NCI-H2227 (cell line): ENCODE results near the gene ACSF3.

Experiments
- DNase-seq: peaks from one replicate; lab custom pipeline; 2025; ENCODE audit not compliant: unreplicated experiment; lab: John Stamatoyannopoulos, UW

ACSF3 gene

DNA sequence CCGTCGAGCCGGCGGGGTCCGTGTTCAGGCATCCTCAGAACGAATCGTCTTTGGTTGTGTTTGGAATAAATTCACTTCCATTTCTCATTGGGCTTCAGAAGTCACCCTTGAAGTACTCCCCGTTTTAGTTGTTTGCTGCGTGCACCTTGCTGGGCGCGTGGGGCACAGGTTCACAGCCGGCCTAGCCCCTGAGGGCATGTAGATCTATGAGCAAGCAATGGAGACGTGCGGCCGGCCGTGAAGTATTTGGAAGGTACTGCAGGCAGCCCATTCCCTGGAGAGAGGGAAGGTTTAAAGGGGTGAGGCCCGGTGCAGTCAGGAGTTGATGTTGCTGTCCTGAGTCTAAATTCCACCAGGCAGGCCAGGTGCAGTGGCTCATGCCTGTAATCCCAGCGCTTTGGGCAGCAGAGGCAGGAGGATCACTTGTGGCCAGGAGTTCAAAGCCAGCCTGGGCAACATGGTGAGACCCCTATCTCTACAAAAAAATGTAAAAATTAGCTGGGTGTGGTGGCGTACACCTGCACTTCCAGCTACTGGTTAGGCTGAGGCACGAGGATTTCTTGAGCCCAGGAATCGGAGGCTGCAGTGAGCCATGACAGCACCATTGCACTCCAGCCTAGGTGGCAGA is 714 bp downstream of the ACSF3 start:
- DNase-seq = no peak

DNA sequence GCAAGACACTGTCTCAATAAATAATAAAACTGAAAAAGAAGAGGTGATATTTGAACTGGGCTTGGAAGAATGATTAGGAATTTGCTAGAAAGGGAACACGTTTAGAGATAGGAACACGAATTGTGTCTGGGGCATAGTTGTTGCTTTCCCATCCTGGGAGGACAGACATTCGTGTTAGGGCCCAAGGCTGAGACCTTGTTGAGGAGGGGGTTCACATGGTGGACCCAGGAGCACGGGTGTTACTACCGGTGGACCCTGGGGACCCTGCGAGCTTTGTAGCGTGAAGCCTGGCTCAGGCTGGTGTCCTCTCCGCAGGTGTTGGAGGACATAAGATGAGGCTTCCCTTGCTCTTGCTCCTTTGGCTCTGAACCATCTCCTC is 1.2 kb downstream of the ACSF3 start:
- DNase-seq = no peak

DNA sequence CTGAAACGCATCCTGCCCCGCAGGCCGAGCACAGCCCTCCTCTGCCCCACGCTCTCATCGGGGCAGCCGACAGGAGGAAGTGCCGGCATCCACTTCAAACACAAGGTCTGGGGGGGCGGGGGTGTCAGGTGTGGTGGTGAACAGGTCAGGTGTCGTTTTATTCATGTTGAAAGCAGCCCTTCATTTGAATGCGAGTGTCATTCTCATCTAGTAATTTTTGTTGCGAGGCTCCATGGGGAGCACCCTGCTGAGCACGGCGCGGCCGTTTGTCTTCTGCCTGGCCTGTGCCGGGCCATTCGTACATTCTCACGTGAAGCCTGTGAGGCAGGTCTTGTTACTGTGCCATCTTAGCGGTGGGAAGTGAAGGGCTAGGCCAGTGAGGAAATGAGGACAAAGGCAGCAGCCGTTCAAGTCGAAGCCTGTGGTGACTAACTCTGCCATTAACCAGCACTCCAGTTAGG is 1.9 kb downstream of the ACSF3 start:
- peak; percentile 59 for DNase-seq

DNA sequence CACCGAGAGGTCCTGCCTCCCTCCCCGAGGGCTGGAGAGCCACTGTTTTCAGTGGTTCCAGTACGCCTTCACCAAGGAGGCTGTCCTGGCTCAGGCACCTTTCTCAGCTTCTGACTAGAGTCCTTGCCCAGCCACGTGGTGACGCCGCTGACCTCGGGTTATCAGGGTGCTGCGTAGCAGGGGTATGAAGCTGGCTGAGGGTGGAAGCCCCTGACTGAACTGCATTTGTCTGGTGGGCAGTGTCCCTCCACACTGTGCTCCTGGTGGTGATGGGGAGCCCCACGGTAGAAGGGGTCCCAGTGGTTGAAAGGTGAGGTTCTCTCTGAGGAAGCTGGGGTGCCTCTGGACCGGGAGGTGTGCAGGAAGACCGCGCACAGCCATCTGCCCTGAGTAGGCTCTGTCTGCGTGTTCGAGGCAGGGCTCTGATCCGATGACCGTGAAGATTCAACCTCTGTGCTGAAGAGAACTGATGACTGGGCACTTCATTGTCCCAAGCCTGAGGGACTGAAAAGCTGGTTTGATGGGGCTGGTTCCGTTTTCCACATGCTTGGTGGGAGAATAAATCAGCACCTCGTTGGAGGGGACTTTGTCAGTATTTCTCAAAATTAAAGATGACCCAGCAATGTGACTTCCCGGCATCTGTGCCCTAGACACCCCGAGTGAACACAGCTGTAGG is 2.5 kb downstream of the ACSF3 start:
- DNase-seq = no peak

DNA sequence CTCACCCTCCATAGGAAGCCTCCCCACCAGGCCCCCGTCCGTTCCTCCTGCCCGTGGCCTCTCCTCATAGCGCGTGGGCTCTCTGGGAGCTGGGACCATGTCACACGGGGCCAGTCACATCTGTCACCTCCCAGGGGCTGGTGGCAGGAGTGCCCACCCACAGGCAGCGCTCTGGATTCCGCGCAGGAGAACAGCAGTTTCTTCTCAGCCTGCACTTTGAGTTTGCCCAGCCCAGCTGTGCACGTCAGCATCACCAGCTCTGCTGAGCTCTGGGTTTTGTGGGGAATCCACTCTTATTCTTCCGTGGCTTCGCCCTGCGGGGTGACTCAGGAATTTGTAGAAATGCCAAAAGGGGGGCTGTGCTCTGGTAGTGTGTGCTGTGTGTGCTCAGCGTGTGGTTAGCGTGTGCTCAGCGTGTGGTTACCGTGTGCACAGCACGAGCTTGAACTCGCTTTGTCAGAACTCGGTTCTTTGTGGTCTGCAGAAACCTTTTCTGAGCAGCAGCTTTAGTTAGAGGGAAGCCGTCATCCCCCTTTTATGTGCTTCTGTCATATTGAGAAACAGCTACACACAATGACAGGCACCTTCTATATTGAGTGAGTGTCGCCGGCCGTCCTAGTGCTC is 3.2 kb downstream of the ACSF3 start:
- no peak for DNase-seq

DNA sequence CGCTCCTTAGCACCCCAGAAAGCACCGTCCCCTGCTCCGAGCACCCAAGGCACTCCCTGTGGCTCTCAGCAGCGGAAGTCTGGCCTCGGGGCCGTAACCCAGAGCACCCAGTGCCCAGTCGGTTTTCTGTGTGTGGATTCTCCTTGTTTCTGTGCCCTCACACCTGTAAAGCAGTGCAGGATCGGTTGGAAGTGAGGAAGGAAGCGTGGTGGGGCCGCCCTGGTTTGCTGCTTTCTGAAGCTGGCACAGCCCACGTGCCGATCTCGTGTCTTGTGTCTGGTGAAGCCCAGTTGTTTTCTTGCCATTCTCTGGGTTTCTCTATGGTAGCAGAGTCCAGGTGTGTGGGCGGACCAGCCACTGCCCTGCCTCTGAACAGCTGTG is 3.7 kb downstream of the ACSF3 start:
- DNase-seq = no peak

DNA sequence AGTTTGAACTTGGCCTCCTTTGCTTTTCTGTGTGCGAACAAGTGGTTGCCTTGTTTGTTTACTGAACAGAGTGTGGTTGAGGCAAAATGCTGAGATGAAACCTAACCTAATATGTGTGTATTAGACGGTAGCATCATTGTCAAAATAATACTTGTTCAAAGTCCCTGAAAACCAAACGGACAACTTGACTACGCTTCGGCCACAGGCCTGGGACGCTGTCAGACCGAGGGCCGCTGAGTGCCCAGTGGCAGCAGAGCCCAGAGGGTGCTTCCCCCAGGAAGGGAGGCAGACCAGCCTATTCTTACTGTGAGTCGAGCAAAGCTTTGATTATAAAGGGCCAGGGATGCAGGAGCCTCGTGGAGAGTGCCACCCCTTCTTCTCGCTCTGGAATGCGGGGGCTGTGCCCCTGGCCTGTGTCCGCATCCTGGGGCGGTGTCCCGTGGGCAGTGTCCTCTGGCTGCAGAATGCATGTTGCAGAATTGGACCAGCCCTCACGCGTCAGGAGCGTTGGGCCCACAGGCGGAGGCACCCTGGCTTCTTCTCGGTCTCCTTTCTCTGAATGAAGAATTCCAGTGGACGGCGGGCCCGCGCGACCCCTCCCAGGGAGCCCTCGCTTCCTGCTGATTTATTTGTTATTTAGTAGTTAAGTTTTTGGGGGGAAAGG is 5.2 kb downstream of the ACSF3 start:
- DNase-seq = no peak

DNA sequence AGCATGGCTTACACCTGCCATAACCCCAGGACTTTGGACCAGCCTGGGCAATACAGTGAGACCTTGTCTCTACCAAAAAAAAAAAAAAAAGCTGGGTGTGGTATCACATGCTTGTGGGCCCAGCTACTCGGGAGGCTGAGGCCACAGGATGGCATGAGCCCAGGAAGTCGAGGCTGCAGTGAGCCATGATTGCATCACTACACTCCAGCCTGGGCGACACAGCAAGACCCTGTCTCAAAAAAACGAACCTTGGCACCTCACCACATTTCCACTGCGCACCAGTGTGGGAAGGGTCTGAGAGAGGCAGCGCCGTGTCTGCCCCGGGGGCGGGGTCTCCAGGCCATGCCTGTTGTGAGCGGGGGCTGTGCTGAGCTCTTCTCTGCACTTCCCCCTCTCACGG is 6.3 kb downstream of the ACSF3 start:
- no peak for DNase-seq

DNA sequence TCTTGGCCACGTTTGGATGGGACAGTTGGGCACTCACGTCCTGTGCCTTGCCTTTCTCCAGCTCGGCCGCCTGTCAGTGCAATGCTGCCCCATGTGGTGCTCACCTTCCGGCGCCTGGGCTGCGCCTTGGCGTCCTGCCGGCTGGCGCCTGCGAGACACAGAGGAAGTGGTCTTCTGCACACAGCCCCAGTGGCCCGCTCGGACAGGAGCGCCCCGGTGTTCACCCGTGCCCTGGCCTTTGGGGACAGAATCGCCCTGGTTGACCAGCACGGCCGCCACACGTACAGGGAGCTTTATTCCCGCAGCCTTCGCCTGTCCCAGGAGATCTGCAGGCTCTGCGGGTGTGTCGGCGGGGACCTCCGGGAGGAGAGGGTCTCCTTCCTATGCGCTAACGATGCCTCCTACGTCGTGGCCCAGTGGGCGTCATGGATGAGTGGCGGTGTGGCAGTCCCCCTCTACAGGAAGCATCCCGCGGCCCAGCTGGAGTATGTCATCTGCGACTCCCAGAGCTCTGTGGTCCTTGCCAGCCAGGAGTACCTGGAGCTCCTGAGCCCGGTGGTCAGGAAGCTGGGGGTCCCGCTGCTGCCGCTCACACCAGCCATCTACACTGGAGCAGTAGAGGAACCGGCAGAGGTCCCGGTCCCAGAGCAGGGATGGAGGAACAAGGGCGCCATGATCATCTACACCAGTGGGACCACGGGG is 7.1 kb downstream of the ACSF3 start:
- DNase-seq = no peak

DNA sequence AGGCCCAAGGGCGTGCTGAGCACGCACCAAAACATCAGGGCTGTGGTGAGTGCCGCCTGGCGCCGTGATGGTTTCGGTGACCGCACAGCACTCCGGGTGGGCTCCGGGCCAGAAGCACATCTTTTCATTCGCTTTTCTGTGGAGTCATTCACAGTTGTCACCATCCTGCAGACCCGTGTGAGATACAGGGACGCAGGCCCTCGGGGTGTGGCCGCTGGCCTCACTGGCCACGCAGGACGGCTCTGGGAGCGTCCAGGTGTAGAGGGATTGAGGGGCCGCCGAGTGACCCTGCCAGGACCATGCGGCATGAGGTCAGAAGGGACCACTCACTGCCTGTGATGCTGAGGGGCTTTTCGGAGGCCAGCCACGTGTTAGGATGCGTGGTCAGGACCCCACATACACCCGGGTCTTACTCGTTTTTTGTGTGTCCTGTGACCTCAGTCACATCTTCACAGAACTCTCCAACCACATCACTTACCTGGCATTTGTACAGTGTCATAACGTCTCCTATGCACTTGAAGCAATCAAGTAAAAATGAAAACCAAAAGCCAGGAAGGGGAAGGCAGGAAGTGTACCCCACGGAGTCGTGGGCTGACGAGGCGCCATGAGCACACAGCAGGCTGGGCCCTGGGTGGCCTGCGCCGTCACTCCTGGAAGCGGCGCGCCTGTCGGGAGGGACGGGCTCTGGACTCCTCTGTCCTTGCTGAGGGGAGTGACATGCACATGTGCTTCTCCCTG is 7.8 kb downstream of the ACSF3 start:
- DNase-seq = no peak

DNA sequence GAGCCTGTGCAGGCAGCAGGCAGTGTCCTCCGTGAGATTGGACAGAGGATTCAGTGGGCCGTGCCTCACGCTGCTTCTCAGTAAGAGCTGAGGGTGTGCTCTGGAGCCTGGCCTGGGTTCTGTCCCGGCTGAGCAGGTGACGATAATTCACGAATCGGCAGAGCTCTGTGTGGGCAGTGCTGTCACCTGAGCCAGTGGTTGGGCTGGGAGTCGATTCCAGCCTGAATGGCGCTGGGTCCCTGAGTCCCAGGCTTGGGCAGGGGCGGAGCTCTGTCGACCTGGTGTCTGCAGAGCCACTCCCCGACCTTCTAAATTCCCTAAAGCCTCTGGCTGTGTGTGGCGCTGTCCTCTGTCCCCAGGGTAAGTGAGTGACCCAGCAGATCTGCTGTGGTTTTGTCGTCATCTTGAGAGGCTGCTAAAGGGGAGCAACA is 8.4 kb downstream of the ACSF3 start:
- no peak for DNase-seq

DNA sequence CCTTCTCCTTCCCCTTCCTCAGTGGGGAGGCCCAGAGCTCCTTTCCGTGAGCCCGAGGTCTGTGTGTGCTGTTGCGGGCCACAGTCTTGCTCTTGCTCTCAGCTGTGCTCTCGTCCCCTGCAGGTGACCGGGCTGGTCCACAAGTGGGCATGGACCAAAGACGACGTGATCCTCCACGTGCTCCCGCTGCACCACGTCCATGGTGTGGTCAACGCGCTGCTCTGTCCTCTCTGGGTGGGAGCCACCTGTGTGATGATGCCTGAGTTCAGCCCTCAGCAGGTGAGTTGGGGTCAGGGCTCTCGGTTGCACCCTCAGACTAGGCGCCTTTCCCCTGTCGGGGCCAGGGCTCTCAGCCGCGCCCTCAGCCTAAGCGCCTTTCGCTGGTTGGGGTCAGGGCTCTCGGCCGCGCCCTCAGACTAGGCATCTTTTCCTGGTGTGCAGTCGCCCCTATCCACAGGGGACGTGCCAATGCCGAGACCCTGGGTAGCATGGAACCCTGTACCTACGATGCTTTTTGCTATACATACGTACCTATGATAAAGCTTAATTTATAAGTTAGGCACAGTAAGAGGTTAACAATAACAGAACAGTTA is 8.9 kb downstream of the ACSF3 start:
- DNase-seq = no peak

DNA sequence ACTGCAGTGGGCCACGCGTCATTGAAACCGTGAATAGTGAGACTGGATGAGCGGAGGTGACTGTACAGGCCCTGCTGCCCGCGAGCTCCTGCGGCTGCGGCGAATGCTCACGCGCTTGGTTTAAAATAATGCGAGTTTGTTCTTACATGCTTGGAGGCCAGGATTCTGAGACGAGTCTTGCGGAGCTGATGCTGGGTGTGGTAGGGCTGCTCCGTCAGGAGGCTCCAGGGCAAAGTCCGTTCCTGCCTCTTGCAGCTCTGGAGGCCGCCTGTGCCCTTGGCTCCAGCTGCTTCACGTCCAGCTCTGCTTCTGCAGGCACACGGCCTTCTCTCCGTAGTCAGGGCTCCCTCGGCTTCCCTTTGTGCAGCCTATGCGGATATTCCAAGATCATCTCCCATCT is 9.5 kb downstream of the ACSF3 start:
- no peak for DNase-seq

DNA sequence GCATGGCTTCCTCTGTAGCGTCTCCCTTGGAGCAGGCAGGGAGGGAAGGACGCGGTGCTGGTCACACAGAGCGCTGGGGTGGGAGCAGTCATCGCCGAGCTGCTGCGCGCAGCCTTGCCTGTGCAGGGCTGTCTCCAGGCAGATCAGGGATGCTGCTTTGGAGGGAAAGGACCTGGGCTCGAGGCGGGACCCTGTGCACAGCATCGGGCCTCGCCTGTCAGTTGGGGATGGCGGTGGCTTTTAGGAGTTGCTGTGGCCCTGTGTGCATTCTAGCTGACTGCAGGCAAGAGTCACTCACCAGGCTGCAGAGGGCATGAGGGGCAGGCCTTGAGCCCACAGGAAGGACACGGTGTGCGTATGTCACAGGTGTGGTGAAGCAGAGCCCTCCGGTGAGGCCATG is 10.1 kb downstream of the ACSF3 start:
- no peak for DNase-seq

DNA sequence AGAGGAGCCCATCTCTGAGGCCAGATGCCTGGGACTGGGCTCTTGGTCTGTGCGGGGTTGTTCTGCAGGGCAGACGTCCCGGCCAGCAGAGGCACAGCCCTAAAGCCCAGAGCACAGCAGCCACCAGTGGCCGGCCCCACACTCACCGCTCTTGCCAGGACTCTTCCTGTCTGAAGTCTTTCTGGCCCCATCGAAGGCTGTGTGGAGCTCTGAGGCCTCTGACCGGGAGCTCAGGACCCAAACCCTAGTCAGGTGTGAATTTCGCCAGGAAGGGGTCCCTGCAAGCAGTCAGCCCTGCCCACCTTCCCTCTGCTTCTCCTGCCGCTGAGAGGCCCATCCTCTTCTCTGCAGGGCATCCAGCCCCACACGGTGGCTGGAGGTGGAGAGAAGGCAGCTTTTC is 10.7 kb downstream of the ACSF3 start:
- no peak for DNase-seq

DNA sequence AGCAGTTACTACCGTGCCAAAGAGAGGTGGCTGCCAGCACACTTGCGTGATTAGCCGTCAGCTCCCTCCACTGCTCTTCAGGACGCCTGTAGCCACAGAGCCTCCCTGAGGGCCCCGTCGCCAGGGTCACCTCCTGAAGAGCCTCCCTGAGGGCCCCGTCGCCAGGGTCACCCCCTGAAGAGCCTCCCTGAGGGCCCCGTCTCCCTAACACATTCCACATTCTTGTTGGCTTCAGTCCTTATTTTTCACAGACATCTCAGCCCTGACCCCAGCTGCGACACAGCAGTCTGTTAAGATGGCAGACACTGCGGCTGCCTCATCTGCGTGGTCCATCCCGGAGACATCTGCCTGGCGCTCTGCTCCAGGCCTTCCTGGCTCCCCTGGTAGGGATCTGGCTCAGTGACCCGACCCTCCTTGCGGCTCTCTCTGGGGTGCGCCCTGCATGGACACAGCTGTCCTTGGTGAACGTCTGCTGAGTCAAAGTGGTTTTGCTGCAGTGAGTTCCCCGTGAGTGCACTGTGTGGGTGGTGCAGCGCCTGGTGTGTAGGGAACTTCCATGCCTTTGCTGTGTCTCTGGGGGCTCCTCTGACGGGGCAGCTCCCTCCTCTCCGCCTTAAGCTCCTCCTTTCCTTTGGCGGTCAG is 11.4 kb downstream of the ACSF3 start:
- DNase-seq = no peak

DNA sequence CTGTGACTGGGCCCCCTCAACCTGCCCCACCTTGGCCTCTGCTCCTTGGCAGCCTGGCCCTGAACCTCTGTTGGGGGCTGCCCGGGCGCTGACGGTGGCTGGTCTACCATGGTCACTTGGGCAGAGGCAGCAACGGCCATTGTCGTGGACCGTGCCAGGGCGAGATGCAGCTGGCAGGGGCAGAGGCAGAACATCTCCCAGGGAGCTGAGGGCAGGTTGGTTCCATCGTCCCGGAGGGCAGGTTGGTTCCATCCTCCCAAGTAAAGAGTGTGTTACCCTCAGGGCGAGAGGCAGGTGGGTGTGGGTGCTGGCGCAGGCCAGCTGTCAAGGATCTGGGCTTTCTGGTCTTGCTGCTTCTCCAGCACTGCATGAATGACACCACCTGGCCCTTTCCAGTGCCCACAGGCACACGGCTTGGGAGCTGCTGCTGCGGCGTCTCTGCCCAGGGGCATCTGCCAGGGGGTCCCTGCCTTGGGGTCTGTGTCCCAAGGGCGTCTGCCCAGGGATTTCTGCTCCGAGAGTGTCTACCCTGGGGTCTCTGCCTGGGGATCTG is 12.0 kb downstream of the ACSF3 start:
- no peak for DNase-seq

DNA sequence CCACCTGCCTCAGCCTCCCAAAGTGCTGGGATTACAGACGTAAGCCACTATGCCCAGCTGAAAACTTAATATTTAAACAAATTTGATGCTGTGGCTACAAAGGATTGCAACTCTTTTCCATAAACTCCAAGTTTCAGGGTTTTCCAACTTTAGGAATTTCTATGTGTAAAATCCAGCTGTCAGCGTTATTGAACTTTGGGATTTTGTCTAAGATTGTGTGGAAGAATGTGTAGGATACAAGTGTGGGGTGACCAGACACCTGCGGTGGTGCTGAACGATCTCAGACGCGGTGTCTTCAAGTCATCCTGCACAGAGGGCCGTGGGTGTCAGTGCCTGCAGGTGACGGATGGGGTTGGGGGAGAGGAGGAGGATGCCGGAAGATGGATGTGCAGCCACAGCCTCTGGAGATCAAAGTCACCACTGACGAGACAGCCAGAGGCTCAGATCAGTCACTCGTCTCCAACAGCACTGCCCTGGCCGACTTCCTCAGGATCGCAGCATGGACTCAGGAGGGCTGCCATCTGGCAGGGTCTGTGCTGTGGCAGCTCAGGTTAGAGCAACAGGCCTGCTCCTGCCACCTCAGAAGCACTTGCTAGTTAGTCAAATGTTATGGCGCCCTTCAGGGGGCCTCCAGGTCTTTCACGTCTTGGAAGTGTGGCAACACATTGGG is 13.0 kb downstream of the ACSF3 start:
- DNase-seq = no peak

DNA sequence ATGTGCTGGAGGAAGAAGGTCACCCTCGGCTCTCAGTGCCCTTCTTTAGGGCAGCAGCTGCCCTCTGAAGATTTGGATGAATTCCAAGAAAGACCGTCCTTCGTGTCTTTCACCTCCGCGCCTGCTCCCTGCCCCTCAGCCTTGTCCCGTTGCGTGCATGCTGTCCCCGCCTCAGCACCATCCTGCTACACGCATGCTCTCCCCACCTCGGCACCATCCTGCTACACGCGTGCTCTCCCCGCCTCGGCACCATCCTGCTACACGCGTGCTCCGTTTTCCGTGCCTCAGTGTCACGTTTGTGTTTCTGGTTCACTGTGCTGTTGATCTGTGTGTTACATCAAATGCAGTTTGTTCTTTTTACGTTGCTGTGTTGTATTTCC is 13.5 kb downstream of the ACSF3 start:
- DNase-seq = no peak
